Renal pelvis (tissue), 4 donors: ENCODE data around the gene RNF126. TPM values are rescaled to one million over a fixed set of nuclear protein-coding genes. Genes with fewer than 3 reads are reported as not detected.
A peak's percentile ranks its signal among the peaks of the same experiment; 100 is the strongest.
"Not testable (repeated sequence)": the region's sequence is repeated elsewhere in the genome, so short reads cannot be mapped to it uniquely, and the experiment has no call there.

Experiments
- DNase-seq: peaks from one replicate; pipeline ENCODE4 v3.0.0-alpha.2; 2013
- polyA plus RNA-seq, 3 donors: library from polyadenylated mRNA; unstranded; fragments of 120-200 nt; gene quantifications; one replicate each; pipeline ENCODE4 v1.2.1, GENCODE V29; 2013; ENCODE audit not compliant: insufficient read length in 3 of 3

The RNF126 gene
- polyA plus RNA-seq, 3 donors, result 33.8 to 35.9 (median 35.8) TPM

GRCh38 chr19:616747-617526 is 46.1 kb downstream of the RNF126 start:
- DNase-seq, result no peak

GRCh38 chr19:616062-616700 is 46.8 kb downstream of the RNF126 start:
- no peak for DNase-seq

GRCh38 chr19:615619-616018 is 47.4 kb downstream of the RNF126 start:
- DNase-seq, result no peak

- DNase-seq, result no peak
These were observed 49.1 kb downstream of the RNF126 start for GRCh38 chr19:613732-614567.

- no peak for DNase-seq
These were observed 50.1 kb downstream of the RNF126 start for GRCh38 chr19:612941-613340.

GRCh38 chr19:611481-611868 is 51.5 kb downstream of the RNF126 start:
- DNase-seq, result no peak

- DNase-seq, result peak; percentile 48
These were observed 52.1 kb downstream of the RNF126 start for GRCh38 chr19:610801-611480.

- no peak for DNase-seq
These were observed 52.8 kb downstream of the RNF126 start for GRCh38 chr19:610071-610800.

GRCh38 chr19:609004-609346 is 54.0 kb downstream of the RNF126 start:
- no peak for DNase-seq

GRCh38 chr19:608155-609003 is 54.6 kb downstream of the RNF126 start:
- DNase-seq, result no peak

GRCh38 chr19:607301-608154 is 55.5 kb downstream of the RNF126 start:
- no peak for DNase-seq

GRCh38 chr19:605061-605971 is 57.7 kb downstream of the RNF126 start:
- not testable (repeated sequence) for DNase-seq

GRCh38 chr19:604355-604754 is 58.7 kb downstream of the RNF126 start:
- no peak for DNase-seq

GRCh38 chr19:603779-604178 is 59.2 kb downstream of the RNF126 start:
- DNase-seq, result not testable (repeated sequence)

GRCh38 chr19:603302-603639 is 59.7 kb downstream of the RNF126 start:
- DNase-seq, result not testable (repeated sequence)

GRCh38 chr19:602391-603301 is 60.4 kb downstream of the RNF126 start:
- DNase-seq, result no peak

GRCh38 chr19:601790-602189 is 61.2 kb downstream of the RNF126 start:
- DNase-seq, result no peak
